LNCAP (cell line): ENCODE data around the gene INPP4B.

ENCODE experiments used
- CTCF ChIP-seq: fragments of 450-650 bp; IDR thresholded peaks from 2 replicates; pipeline ENCODE4 v1.5.1; 2017; ENCODE audit warnings: mild to moderate bottlenecking

The INPP4B gene

GRCh38 chr4:142202404-142203332 is 643.4 kb downstream of the INPP4B start:
- TF ChIP-seq CTCF, result no peak

GRCh38 chr4:142201041-142201440 is 645.1 kb downstream of the INPP4B start:
- TF ChIP-seq CTCF, result no peak

GRCh38 chr4:142194905-142195304 is 651.2 kb downstream of the INPP4B start:
- TF ChIP-seq CTCF, result no peak

GRCh38 chr4:142191901-142192300 is 654.2 kb downstream of the INPP4B start:
- no peak for TF ChIP-seq CTCF

GRCh38 chr4:142181021-142181420 is 665.1 kb downstream of the INPP4B start:
- TF ChIP-seq CTCF, result no peak

- no peak for TF ChIP-seq CTCF
These were observed 676.9 kb downstream of the INPP4B start for GRCh38 chr4:142169216-142169615.

GRCh38 chr4:142168181-142168580 is 677.9 kb downstream of the INPP4B start:
- no peak for TF ChIP-seq CTCF
